HepG2 (cell line): Measurements from ENCODE around the gene SLC23A3. TPM values are rescaled to one million over a fixed set of nuclear protein-coding genes. Genes with fewer than 3 reads are reported as not detected.
A peak's percentile ranks its signal among the peaks of the same experiment; 100 is the strongest.

Experiments used
- CEBPZ ChIP-seq: IDR thresholded peaks from 2 replicates; pipeline ENCODE4 v1.6.1; 2012; ENCODE audit warnings: low read length, improper control_type of control experiment
- DRAP1 ChIP-seq: IDR thresholded peaks from 2 replicates; pipeline ENCODE4 v1.6.1; 2016; ENCODE audit warnings: missing genetic modification reagents, missing compliant biosample characterization
- E2F5 ChIP-seq: sonication (generic); formaldehyde crosslinking; conservative IDR thresholded peaks from 2 replicates; pipeline ENCODE4 v1.4.0; 2020; ENCODE audit warnings: missing genetic modification reagents
- HNF1A ChIP-seq, 2 experiments: sonication (generic) in 1 of 2; formaldehyde crosslinking in 1 of 2; IDR thresholded peaks; 2 replicates each; pipeline versions ENCODE4 v1.4.0 to v1.6.1; 2016 to 2020; ENCODE audit warnings: borderline replicate concordance in 1 of 2, low read depth in 1 of 2, mild to moderate bottlenecking in 1 of 2, missing genetic modification reagents in 1 of 2
- MBD4 ChIP-seq: IDR thresholded peaks from 2 replicates; pipeline ENCODE4 v1.6.1; 2012; ENCODE audit warnings: low read length, inconsistent platforms, borderline replicate concordance
- NFIC ChIP-seq: IDR thresholded peaks from 2 replicates; pipeline ENCODE4 v1.6.1; 2012; ENCODE audit warnings: mild to moderate bottlenecking, low read length, inconsistent platforms
- PPARG ChIP-seq: conservative IDR thresholded peaks from 2 replicates; pipeline ENCODE4 v1.6.1; 2016; ENCODE audit warnings: missing biosample characterization, missing genetic modification reagents
- SNAPC2 ChIP-seq: sonication (generic); formaldehyde crosslinking; IDR thresholded peaks from 2 replicates; pipeline ENCODE4 v1.8.1; 2022; ENCODE audit warnings: mild to moderate bottlenecking, missing genetic modification reagents
- SOX5 ChIP-seq: IDR thresholded peaks from 2 replicates; pipeline ENCODE4 v1.6.1; 2016; ENCODE audit warnings: borderline replicate concordance
- TSC22D2 ChIP-seq: sonication (generic); formaldehyde crosslinking; IDR thresholded peaks from 2 replicates; pipeline ENCODE4 v1.5.1; 2020; ENCODE audit warnings: missing genetic modification reagents, mild to moderate bottlenecking, borderline replicate concordance
- ZFY ChIP-seq: sonication (generic); formaldehyde crosslinking; IDR thresholded peaks from 2 replicates; pipeline ENCODE4 v1.4.0; 2020; ENCODE audit warnings: missing genetic modification reagents
- ZFYVE20 ChIP-seq: sonication (generic); formaldehyde crosslinking; IDR thresholded peaks from 2 replicates; pipeline ENCODE4 v1.8.0; 2023; ENCODE audit warnings: low read depth, mild to moderate bottlenecking, moderate library complexity, missing genetic modification reagents, borderline replicate concordance
- ZGPAT ChIP-seq: IDR thresholded peaks from 2 replicates; pipeline ENCODE4 v1.6.1; 2016; ENCODE audit warnings: mild to moderate bottlenecking
- ZNF234 ChIP-seq: sonication (generic); formaldehyde crosslinking; conservative IDR thresholded peaks from 2 replicates; pipeline ENCODE4 v1.5.1; 2020; ENCODE audit warnings: mild to moderate bottlenecking, missing genetic modification reagents
- ZNF570 ChIP-seq: sonication (generic); formaldehyde crosslinking; IDR thresholded peaks from 2 replicates; pipeline ENCODE4 v1.4.0; 2020; ENCODE audit warnings: mild to moderate bottlenecking, missing genetic modification reagents, borderline replicate concordance
- ZNF572 ChIP-seq: sonication (generic); formaldehyde crosslinking; IDR thresholded peaks from 2 replicates; pipeline ENCODE4 v1.5.1; 2020; ENCODE audit warnings: mild to moderate bottlenecking, missing genetic modification reagents
- ZNF678 ChIP-seq: sonication (generic); formaldehyde crosslinking; IDR thresholded peaks from 2 replicates; pipeline ENCODE4 v1.4.0; 2020; ENCODE audit warnings: mild to moderate bottlenecking, missing genetic modification reagents
- polyA plus RNA-seq, 8 experiments: library from polyadenylated mRNA; depleted of rRNA in 3 of 8; stranded (reverse) in 7 of 8; unstranded in 1 of 8; fragments of >200 nt; fragmentation: Illumina TruSeq in 4 of 8; extraction: Trizol in 4 of 8; gene quantifications; 2 replicates each; pipeline versions ENCODE4 v1.2.1 to v1.2.3, GENCODE V29; 2011 to 2016; ENCODE audit warnings: low read depth in 4 of 8, missing spikeins in 1 of 8, mixed read lengths in 1 of 8; ENCODE audit not compliant: insufficient read depth in 1 of 8
- total RNA-seq, 5 experiments: library from RNA; depleted of rRNA; stranded (reverse); fragments of >200 nt; fragmentation: Illumina TruSeq; extraction: Trizol; gene quantifications; 2 replicates each; pipeline ENCODE4 v1.2.3, GENCODE V29; 2016; ENCODE audit warnings: low read depth in 1 of 5

The SLC23A3 gene
- total and polyA plus RNA-seq, 2 of the 13 experiments (the other 11 are each of a cell fraction or from before 2014, with no cell fraction given), result 0.38 to 0.78 TPM

GRCh38 chr2:219116776-219117646, 52.8 kb downstream of the SLC23A3 start (continued):
- TF ChIP-seq E2F5 (CRISPR knock-in tag) (no peak), HNF1A (IDR thresholded peaks at IDR 0.05; ENCODE audit: low read depth) (peak; percentile 84), HNF1A (CRISPR knock-in tag; IDR thresholded peaks at IDR 0.05; ENCODE audit: borderline replicate concordance) (peak; percentile 68; the same call in 1 of the 2 replicates), TSC22D2 (CRISPR knock-in tag) (no peak; the same call in 1 of the 2 replicates), ZNF570 (CRISPR knock-in tag) (no peak), SNAPC2 (CRISPR knock-in tag) (no peak), CEBPZ (no peak), ZGPAT (CRISPR knock-in tag) (no peak), DRAP1 (CRISPR knock-in tag) (peak; percentile 56; the same call in 1 of the 2 replicates), MBD4 (no peak), ZFY (CRISPR knock-in tag) (no peak), ZNF234 (CRISPR knock-in tag) (no peak), ZFYVE20 (no peak), SOX5 (CRISPR knock-in tag) (peak; percentile 87), NFIC (peak; percentile 70; the same call in 1 of the 2 replicates), ZNF678 (no peak), PPARG (CRISPR knock-in tag) (peak; percentile 24; the same call in 1 of the 2 replicates), ZNF572 (CRISPR knock-in tag) (no peak)
